Natural killer cell (primary cell): ENCODE data around the gene CEMIP. TPM values are rescaled to one million over a fixed set of nuclear protein-coding genes. Genes with fewer than 3 reads are reported as not detected.

Experiments
- ATAC-seq, 3 donors: fragments of 150-1000 bp in 2 of 3; fragments of 200-7000 bp in 1 of 3; cut with Tn5 transposase; 1 replicate in 1 of 3; 2 replicates in 2 of 3; pipeline ENCODE4 v1.10.0; 2021; ENCODE audit warnings: mild to moderate bottlenecking in 2 of 3, moderate library complexity in 2 of 3
- DNase-seq, 2 donors: peaks; one replicate each; pipeline versions ENCODE4 v3.0.0 to v3.0.0-alpha.2; 2013 to 2021; ENCODE audit warnings: mixed read lengths in 1 of 2
- H3K27ac ChIP-seq: one replicate; pipeline ENCODE4 v1.5.1; 2013; ENCODE audit warnings: mild to moderate bottlenecking, low read length
- H3K27me3 ChIP-seq: one replicate; pipeline ENCODE4 v1.6.1; 2013; ENCODE audit warnings: low read length; ENCODE audit not compliant: control insufficient read depth, insufficient read depth
- H3K36me3 ChIP-seq: one replicate; pipeline ENCODE4 v1.6.1; 2013; ENCODE audit warnings: low read length; ENCODE audit not compliant: control insufficient read depth, insufficient read depth
- H3K4me1 ChIP-seq: one replicate; pipeline ENCODE4 v1.6.1; 2013; ENCODE audit warnings: low read length; ENCODE audit not compliant: control insufficient read depth, insufficient read depth
- H3K4me3 ChIP-seq: one replicate; pipeline ENCODE4 v1.5.1; 2013; ENCODE audit warnings: low read length
- H3K9me3 ChIP-seq: one replicate; pipeline ENCODE4 v1.6.1; 2013; ENCODE audit warnings: low read length; ENCODE audit not compliant: control insufficient read depth, insufficient read depth
- H3K27ac Mint-ChIP-seq, 2 donors: one replicate each; pipeline ENCODE4 v1.8.0; 2022; ENCODE audit warnings: mild to moderate bottlenecking in 2 of 2, mixed read lengths in 2 of 2, moderate library complexity in 1 of 2
- H3K27me3 Mint-ChIP-seq, 2 donors: one replicate each; pipeline ENCODE4 v1.8.0; 2022; ENCODE audit warnings: low read depth in 2 of 2, mixed read lengths in 2 of 2
- H3K36me3 Mint-ChIP-seq: one replicate; pipeline ENCODE4 v1.8.0; 2022; ENCODE audit warnings: mixed read lengths
- H3K4me1 Mint-ChIP-seq, 2 donors: one replicate each; pipeline ENCODE4 v1.8.0; 2022; ENCODE audit warnings: mixed read lengths in 2 of 2
- H3K4me3 Mint-ChIP-seq: one replicate; pipeline ENCODE4 v1.8.0; 2022; ENCODE audit warnings: mild to moderate bottlenecking, moderate library complexity, mixed read lengths
- H3K9me3 Mint-ChIP-seq, 2 donors: one replicate each; pipeline ENCODE4 v1.8.0; 2022; ENCODE audit warnings: mixed read lengths in 2 of 2
- WGBS: methylation state at CpG from one replicate; pipeline ENCODE4 v1.1.7; 2013; ENCODE audit warnings: missing lambda C conversion rate; ENCODE audit not compliant: insufficient coverage; 5-methylcytosine and 5-hydroxymethylcytosine counted together
- intact Hi-C: fragments of 100-400 bp; cut with micrococcal nuclease; formaldehyde crosslinking; loops from one replicate; pipeline ENCODE4 v1.14.2; 2022
- total RNA-seq, 4 donors: library from RNA; stranded (reverse); fragments of 120-200 nt in 1 of 4; gene quantifications; one replicate each; pipeline versions ENCODE4 v1.2.3 to v1.2.4, GENCODE V29; 2013 to 2022
- TF ChIP-seq, protein P1 (sequence below): fragments of 200-600 bp; IDR thresholded peaks from one replicate; pipeline ENCODE4 v1.8.0; 2022; ENCODE audit warnings: antibody characterized with exemption

The CEMIP gene
- total RNA-seq, 3 donors from 2014 or later (not counting 1 experiment from before 2014, with no cell fraction given), result 0.07 to 0.82 TPM; not detected in 1

DNA sequence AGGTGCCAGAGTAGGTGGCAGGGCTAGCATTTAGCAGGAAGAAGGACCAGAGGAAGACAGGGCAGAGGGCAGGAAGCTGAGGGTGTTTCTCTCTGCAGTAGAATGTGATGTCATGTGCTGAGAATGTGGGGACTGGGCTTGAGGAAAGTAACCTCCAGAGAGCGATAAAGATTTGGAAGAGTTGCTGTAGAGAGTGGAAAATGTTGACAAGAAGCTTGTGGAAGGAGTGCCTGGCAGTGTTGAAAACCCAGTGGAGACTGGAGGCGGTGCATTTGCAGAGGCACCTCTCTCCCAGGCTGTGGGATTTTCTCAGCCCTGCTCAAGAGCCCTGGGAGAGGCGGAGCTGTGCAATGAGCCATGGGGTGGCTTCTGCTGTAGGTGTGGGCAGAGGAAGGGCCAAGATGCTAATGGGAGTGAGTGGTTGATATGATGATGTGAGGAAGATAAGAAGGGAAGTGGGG is 155.6 kb downstream of the CEMIP start:
- no peak overlapping the region for H3K27ac ChIP-seq
- intact Hi-C loops, result no loop called here
- no peaks in the 10 kb centered on the region for H3K9me3 ChIP-seq
- peak in 1 of 3 donors; percentile 61 for ATAC-seq
- no peak for DNase-seq
- H3K27me3 Mint-ChIP-seq, result no peaks in the 10 kb centered on the region
- no peaks in the 10 kb centered on the region for H3K4me1 ChIP-seq
- no peak overlapping the region for H3K4me3 ChIP-seq
- peak overlapping the region; percentile 10 for H3K4me3 Mint-ChIP-seq
- peaks cover 2% of the 10 kb centered on the region for H3K36me3 ChIP-seq
- H3K36me3 Mint-ChIP-seq, result no peaks in the 10 kb centered on the region
- TF ChIP-seq, protein P1, sequence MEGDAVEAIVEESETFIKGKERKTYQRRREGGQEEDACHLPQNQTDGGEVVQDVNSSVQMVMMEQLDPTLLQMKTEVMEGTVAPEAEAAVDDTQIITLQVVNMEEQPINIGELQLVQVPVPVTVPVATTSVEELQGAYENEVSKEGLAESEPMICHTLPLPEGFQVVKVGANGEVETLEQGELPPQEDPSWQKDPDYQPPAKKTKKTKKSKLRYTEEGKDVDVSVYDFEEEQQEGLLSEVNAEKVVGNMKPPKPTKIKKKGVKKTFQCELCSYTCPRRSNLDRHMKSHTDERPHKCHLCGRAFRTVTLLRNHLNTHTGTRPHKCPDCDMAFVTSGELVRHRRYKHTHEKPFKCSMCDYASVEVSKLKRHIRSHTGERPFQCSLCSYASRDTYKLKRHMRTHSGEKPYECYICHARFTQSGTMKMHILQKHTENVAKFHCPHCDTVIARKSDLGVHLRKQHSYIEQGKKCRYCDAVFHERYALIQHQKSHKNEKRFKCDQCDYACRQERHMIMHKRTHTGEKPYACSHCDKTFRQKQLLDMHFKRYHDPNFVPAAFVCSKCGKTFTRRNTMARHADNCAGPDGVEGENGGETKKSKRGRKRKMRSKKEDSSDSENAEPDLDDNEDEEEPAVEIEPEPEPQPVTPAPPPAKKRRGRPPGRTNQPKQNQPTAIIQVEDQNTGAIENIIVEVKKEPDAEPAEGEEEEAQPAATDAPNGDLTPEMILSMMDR, result no peak
- H3K9me3 Mint-ChIP-seq, result no peaks in the 10 kb centered on the region
- H3K27ac Mint-ChIP-seq, result peak overlapping the region; percentile 17 to 47
- peaks cover 13 to 21% of the 10 kb centered on the region in 2 donors for H3K4me1 Mint-ChIP-seq
- no peaks in the 10 kb centered on the region for H3K27me3 ChIP-seq
- WGBS, result 94% methylated on average over 3 of the region's 3 CpGs

DNA sequence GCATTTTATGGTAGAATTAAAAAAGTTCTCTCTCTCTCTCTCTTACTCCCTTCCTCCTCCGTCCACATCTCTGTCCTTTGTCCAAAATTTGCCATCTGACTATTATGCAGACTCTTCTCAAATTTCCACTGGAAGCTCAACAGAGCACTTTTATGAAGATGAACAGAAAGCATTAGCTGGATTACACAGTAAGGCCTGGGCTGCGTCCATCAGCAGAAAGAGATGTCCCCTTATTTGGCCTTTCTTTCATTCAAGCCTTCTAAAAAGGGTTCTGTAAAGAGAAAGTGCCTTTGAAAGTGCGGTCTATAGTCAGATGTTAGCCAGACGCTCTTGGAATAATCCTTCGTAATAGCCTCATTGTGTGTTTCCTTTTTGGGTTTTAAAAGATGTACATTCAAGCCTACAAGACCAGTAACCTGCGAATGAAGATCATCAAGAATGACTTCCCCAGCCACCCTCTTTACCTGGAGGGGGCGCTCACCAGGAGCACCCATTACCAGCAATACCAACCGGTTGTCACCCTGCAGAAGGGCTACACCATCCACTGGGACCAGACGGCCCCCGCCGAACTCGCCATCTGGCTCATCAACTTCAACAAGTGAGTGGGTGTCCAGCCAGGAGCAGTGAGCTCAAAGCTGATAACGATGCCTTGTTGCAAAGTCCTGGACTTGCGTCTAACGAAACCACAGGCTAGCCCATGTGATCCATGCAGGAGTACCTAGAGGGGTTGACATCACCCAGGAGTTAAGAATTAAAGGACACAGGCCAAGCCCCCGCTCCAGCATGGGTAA is 157.3 kb downstream of the CEMIP start:
- Mint-ChIP-seq H3K27ac (no peak overlapping the region), H3K4me3 (no peak overlapping the region), H3K36me3 (no peaks in the 10 kb centered on the region), H3K27me3 (no peaks in the 10 kb centered on the region), H3K4me1 (peaks cover 13 to 21% of the 10 kb centered on the region in 2 donors), H3K9me3 (no peaks in the 10 kb centered on the region)
- DNase-seq (no peak), ATAC-seq (no peak)
- H3K9me3 ChIP-seq, result no peaks in the 10 kb centered on the region
- H3K27ac ChIP-seq, result no peak overlapping the region
- intact Hi-C loops, result no loop called here
- 99% methylated on average over 16 of the region's 16 CpGs for whole genome bisulfite sequencing
- TF ChIP-seq, protein P1, result no peak
- H3K4me1 ChIP-seq, result no peaks in the 10 kb centered on the region
- peaks cover 2% of the 10 kb centered on the region for H3K36me3 ChIP-seq
- no peaks in the 10 kb centered on the region for H3K27me3 ChIP-seq
- no peak overlapping the region for H3K4me3 ChIP-seq

DNA sequence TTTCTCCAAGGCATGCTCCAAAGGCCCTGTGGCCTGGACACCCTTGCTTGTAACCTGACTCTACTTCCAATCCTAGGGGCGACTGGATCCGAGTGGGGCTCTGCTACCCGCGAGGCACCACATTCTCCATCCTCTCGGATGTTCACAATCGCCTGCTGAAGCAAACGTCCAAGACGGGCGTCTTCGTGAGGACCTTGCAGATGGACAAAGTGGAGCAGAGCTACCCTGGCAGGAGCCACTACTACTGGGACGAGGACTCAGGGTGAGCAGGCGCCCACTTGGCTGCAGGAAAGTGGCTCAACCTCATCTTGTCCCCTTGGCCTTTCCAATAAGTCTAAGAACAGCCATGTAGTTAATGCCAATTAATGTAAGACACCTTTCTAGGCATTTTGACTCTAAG is 158.5 kb downstream of the CEMIP start:
- no peak for DNase-seq
- 96% methylated on average over 12 of the region's 12 CpGs for WGBS
- TF ChIP-seq, protein P1, result no peak
- Histone ChIP-seq H3K4me3 (no peak overlapping the region), H3K27ac (no peak overlapping the region), H3K27me3 (no peaks in the 10 kb centered on the region), H3K36me3 (peaks cover 4% of the 10 kb centered on the region), H3K4me1 (no peaks in the 10 kb centered on the region), H3K9me3 (no peaks in the 10 kb centered on the region)
- H3K9me3 Mint-ChIP-seq, result no peaks in the 10 kb centered on the region
- H3K27me3 Mint-ChIP-seq, result no peaks in the 10 kb centered on the region
- intact Hi-C loops, result no loop called here
- peaks cover 13 to 21% of the 10 kb centered on the region in 2 donors for H3K4me1 Mint-ChIP-seq
- H3K36me3 Mint-ChIP-seq, result no peaks in the 10 kb centered on the region
- H3K4me3 Mint-ChIP-seq, result no peak overlapping the region
- no peak for ATAC-seq
- H3K27ac Mint-ChIP-seq, result no peak overlapping the region
